Ascending aorta (tissue), 2 donors: ENCODE results near the gene PDHX. TPM values are rescaled to one million over a fixed set of nuclear protein-coding genes. Genes with fewer than 3 reads are reported as not detected.

Experiments used
- DNase-seq, 2 donors: peaks; one replicate each; pipeline ENCODE4 v3.0.0-alpha.2; 2019; ENCODE audit warnings: low spot score in 2 of 2
- H3K27ac ChIP-seq, 2 donors: fragments of 200-600 bp; sonication (generic); one replicate each; pipeline ENCODE4 v1.5.1; 2016 to 2017; ENCODE audit warnings: mild to moderate bottlenecking in 1 of 2
- H3K27me3 ChIP-seq: fragments of 200-600 bp; sonication (generic); one replicate; pipeline ENCODE4 v1.5.1; 2017
- H3K36me3 ChIP-seq, 2 donors: fragments of 200-600 bp; sonication (generic); one replicate each; pipeline ENCODE4 v1.5.1; 2016
- H3K4me1 ChIP-seq, 2 donors: fragments of 200-600 bp; sonication (generic); one replicate each; pipeline ENCODE4 v1.5.1; 2016 to 2017; ENCODE audit warnings: mild to moderate bottlenecking in 1 of 2
- H3K4me3 ChIP-seq, 2 donors: fragments of 200-600 bp; sonication (generic); one replicate each; pipeline ENCODE4 v1.5.1; 2016 to 2017; ENCODE audit warnings: mild to moderate bottlenecking in 1 of 2
- H3K9me3 ChIP-seq, 2 donors: fragments of 200-600 bp; sonication (generic); one replicate each; pipeline ENCODE4 v1.5.1; 2016
- intact Hi-C: fragments of 100-400 bp; cut with DNase I; formaldehyde crosslinking; loops from one replicate; pipeline ENCODE4 v1.15.1; 2023
- total RNA-seq: library from RNA; depleted of rRNA; stranded (reverse); fragments of >200 nt; gene quantifications from one replicate; pipeline ENCODE4 v1.1.0, GENCODE V29; 2016
- TF ChIP-seq, protein P1 (sequence below), 3 experiments: fragments of 200-600 bp in 2 of 3; fragments of 450-650 bp in 1 of 3; sonication (generic) in 2 of 3; IDR thresholded peaks; one replicate each; pipeline ENCODE4 v1.5.1; 2016 to 2019; ENCODE audit warnings: antibody characterized with exemption in 3 of 3, mild to moderate bottlenecking in 1 of 3, moderate library complexity in 1 of 3

PDHX gene
- total RNA-seq, 1 donor from 2014 or later: 23.3 TPM

DNA sequence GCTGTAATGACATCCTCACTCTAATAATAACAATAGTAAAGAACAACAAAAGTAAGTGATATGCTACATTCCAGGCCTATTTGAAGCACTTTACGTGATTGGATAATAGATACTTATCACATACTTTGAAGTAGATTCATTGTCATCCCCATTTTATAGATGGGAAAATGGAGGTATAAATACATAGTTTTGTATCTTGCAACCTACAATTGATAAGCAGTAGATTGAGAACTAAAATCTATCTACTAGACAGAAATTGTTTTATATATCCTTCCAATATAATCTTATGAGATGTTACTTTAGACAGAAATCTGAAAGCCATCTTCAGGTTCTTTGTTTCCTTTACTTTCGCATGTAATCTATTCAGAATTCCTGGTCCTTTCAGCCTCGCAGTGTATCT, 118.0 kb downstream of the PDHX start:
- H3K36me3 ChIP-seq: no peaks in the 10 kb centered on the region
- peaks cover 0 to 7% of the 10 kb centered on the region in 2 donors for H3K4me1 ChIP-seq
- H3K9me3 ChIP-seq: no peaks in the 10 kb centered on the region
- TF ChIP-seq, protein P1, sequence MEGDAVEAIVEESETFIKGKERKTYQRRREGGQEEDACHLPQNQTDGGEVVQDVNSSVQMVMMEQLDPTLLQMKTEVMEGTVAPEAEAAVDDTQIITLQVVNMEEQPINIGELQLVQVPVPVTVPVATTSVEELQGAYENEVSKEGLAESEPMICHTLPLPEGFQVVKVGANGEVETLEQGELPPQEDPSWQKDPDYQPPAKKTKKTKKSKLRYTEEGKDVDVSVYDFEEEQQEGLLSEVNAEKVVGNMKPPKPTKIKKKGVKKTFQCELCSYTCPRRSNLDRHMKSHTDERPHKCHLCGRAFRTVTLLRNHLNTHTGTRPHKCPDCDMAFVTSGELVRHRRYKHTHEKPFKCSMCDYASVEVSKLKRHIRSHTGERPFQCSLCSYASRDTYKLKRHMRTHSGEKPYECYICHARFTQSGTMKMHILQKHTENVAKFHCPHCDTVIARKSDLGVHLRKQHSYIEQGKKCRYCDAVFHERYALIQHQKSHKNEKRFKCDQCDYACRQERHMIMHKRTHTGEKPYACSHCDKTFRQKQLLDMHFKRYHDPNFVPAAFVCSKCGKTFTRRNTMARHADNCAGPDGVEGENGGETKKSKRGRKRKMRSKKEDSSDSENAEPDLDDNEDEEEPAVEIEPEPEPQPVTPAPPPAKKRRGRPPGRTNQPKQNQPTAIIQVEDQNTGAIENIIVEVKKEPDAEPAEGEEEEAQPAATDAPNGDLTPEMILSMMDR (IDR thresholded peaks at IDR 0.05): no peak
- H3K27ac ChIP-seq: no peak overlapping the region
- DNase-seq: no peak
- intact Hi-C loops: loop anchor here (5.0 kb wide), 1 partner anchor 68 kb away; no protein-coding TSS in a partner anchor
- H3K27me3 ChIP-seq: no peaks in the 10 kb centered on the region
- H3K4me3 ChIP-seq: no peak overlapping the region

DNA sequence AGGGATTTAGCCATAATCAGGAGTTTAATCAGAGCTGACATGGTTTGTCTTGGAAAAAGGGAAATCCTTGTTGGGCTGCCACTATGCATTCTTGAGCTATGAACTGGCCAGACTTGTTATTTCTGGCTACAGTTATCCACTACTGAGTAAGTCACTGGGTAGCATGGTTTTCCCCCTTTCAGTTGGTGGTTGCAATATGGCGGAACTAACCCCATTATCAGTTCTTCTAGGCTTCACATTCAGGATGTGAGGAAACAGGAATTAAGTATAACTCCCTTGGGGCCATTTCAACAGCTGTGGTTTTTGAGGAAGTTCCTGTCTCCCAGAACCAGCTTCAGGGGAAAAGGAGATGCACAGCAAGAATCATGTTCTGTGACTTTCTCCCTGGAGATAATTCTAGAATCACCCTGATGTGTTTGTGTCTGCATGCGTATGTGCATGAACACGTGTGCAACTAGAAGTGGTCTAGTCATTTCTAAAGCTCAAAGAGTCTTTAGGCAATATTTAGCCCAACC, 119.5 kb downstream of the PDHX start:
- no peaks in the 10 kb centered on the region for H3K36me3 ChIP-seq
- intact Hi-C loops: no loop called here
- no peak overlapping the region for H3K27ac ChIP-seq
- TF ChIP-seq, protein P1 (IDR thresholded peaks at IDR 0.05): no peak
- no peaks in the 10 kb centered on the region for H3K9me3 ChIP-seq
- H3K27me3 ChIP-seq: no peaks in the 10 kb centered on the region
- H3K4me3 ChIP-seq: no peak overlapping the region
- peaks cover 0 to 6% of the 10 kb centered on the region in 2 donors for H3K4me1 ChIP-seq
- peak in 1 of 2 donors; percentile 73 for DNase-seq

DNA sequence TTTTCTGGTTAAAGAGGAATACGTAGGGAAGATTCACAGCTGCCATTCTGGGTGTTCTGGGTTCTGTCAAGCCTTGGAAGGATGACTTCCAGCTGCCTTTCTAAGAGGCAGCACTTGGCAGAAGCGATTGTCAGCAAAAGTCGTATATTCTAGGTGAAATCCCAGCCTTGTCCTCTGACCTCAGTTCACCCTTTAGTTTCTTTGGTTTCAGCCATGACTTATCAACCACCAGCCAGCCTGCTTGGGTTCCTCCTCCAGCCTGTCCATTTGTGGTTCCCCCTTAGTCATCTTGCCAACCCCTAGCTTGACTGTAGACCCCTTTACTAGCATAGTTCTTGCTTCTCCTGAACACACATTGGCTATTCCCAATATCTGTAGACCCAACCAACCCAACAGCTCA, 120.2 kb downstream of the PDHX start:
- Histone ChIP-seq H3K4me1 (peaks cover 0 to 2% of the 10 kb centered on the region in 2 donors), H3K27me3 (no peaks in the 10 kb centered on the region), H3K4me3 (no peak overlapping the region), H3K36me3 (no peaks in the 10 kb centered on the region), H3K27ac (no peak overlapping the region), H3K9me3 (no peaks in the 10 kb centered on the region)
- intact Hi-C loops: no loop called here
- TF ChIP-seq, protein P1 (IDR thresholded peaks at IDR 0.05): no peak
- no peak for DNase-seq

DNA sequence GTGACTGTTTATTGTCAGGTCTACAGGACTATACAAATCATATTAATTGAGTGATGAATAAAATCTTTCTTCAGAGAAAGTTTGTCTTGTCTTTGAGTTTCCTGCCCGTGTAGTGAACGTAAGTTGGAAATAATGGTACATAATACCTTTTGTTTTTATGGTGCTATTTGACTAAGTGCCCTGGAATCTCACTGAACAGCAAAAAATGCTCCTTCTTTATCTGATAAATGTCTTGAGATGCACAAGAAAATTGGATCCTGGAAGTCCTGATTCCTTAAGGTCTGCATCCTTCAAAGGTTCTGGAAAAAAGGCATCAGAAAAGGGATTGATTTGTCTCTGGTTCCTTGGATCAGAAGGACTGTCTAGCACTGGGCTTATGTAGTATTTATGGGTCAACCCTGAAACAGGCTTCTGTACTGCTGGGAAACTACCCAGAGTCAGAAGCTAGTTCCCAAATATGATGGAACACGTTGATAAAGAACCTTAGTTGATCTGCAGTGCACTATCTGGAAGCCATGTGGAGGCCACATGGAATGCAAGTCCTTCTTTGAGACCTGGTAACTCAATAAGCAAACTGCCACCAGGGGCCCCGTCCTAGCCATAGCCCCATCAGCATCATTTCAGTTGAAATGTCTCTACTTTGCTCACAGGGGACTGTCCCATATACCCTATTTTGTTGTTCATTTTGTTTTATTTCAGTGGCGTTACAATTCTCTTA, 122.0 kb downstream of the PDHX start:
- no peaks in the 10 kb centered on the region for H3K36me3 ChIP-seq
- H3K4me1 ChIP-seq: peaks cover 0 to 2% of the 10 kb centered on the region in 2 donors
- no peak overlapping the region for H3K27ac ChIP-seq
- H3K4me3 ChIP-seq: no peak overlapping the region
- H3K27me3 ChIP-seq: no peaks in the 10 kb centered on the region
- TF ChIP-seq, protein P1 (IDR thresholded peaks at IDR 0.05): no peak
- intact Hi-C loops: no loop called here
- DNase-seq: no peak
- no peaks in the 10 kb centered on the region for H3K9me3 ChIP-seq

DNA sequence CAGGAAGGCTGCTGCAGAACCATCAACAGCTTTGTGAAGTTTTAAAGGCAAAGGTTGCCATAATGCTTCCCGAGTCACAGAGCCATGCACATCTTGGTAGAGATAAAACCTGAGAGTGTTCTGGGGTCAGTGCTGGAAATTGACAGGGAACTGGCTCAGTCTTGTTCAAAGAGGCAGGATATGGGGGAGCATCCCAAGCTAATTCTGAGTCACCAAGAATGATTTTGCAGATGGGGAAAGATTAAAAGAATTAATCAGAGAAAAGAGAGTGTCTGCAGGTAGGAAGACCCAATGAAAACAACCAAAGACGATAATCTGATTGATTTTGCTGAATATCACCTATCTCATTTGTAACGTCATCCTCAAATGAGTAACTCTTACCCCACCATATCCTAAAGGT, 122.7 kb downstream of the PDHX start:
- TF ChIP-seq, protein P1 (IDR thresholded peaks at IDR 0.05): no peak
- Histone ChIP-seq H3K9me3 (no peaks in the 10 kb centered on the region), H3K27me3 (no peaks in the 10 kb centered on the region), H3K4me1 (peaks cover 0 to 2% of the 10 kb centered on the region in 2 donors), H3K4me3 (no peak overlapping the region), H3K27ac (no peak overlapping the region), H3K36me3 (no peaks in the 10 kb centered on the region)
- no peak for DNase-seq
- intact Hi-C loops: no loop called here
